Prostate gland (tissue), 2 donors: ENCODE results near the gene LMAN1L. TPM values are rescaled to one million over a fixed set of nuclear protein-coding genes. Genes with fewer than 3 reads are reported as not detected.

Experiments used
- DNase-seq: peaks from one replicate; pipeline ENCODE4 v3.0.0-alpha.2; 2019; ENCODE audit warnings: low spot score
- H3K27ac ChIP-seq, 2 donors: fragments of 200-600 bp; sonication (generic); 2 replicates each; pipeline ENCODE4 v1.5.1; 2017 to 2019
- H3K27me3 ChIP-seq: fragments of 200-600 bp; sonication (generic); replicated peaks from 2 replicates; pipeline ENCODE4 v1.5.1; 2019; ENCODE audit not compliant: insufficient read depth
- H3K36me3 ChIP-seq, 2 donors: fragments of 200-600 bp; sonication (generic); 1 replicate in 1 of 2; 2 replicates in 1 of 2; pipeline versions ENCODE4 v1.5.1 to v1.8.1; 2017 to 2019
- H3K4me1 ChIP-seq: fragments of 200-600 bp; sonication (generic); replicated peaks from 2 replicates; pipeline ENCODE4 v1.5.1; 2019
- H3K4me3 ChIP-seq, 2 donors: fragments of 200-600 bp; sonication (generic); 2 replicates each; pipeline ENCODE4 v1.5.1; 2017 to 2019
- H3K9me3 ChIP-seq: fragments of 200-600 bp; sonication (generic); 2 replicates; pipeline ENCODE4 v1.5.1; 2017
- CTCF ChIP-seq, 4 experiments: fragments of 200-600 bp in 2 of 4; fragments of 450-650 bp in 2 of 4; sonication (generic) in 2 of 4; IDR thresholded peaks; 1 replicate in 3 of 4; 2 replicates in 1 of 4; pipeline ENCODE4 v1.5.1; 2016 to 2019; ENCODE audit warnings: antibody characterized with exemption in 4 of 4, mild to moderate bottlenecking in 2 of 4, moderate library complexity in 2 of 4
- POLR2A ChIP-seq: fragments of 450-650 bp; IDR thresholded peaks from one replicate; pipeline ENCODE4 v1.6.1; 2016; ENCODE audit warnings: antibody characterized with exemption, mild to moderate bottlenecking
- POLR2AphosphoS5 ChIP-seq: sonication (generic); formaldehyde crosslinking; IDR thresholded peaks from one replicate; pipeline ENCODE4 v1.6.1; 2017; ENCODE audit warnings: antibody characterized with exemption
- WGBS: methylation state at CpG from one replicate; pipeline ENCODE4 v1.1.5; 2018; 5-methylcytosine and 5-hydroxymethylcytosine counted together
- intact Hi-C: fragments of 100-400 bp; cut with DNase I; formaldehyde crosslinking; loops from one replicate; pipeline ENCODE4 v1.14.2; 2022
- total RNA-seq, 2 donors: library from RNA; depleted of rRNA; stranded (reverse); fragments of >200 nt; gene quantifications; one replicate each; pipeline ENCODE4 v1.1.0, GENCODE V29; 2016

The LMAN1L gene
- total RNA-seq, 2 donors from 2014 or later: 219 to 229 TPM

- Histone ChIP-seq H3K4me3 (no peak overlapping the region), H3K36me3 (no peaks in the 10 kb centered on the region), H3K27ac (no peak overlapping the region), H3K27me3 (no peaks in the 10 kb centered on the region), H3K4me1 (peaks cover 10% of the 10 kb centered on the region), H3K9me3 (no peaks in the 10 kb centered on the region)
- 86% methylated on average over 9 of the region's 9 CpGs for WGBS
- intact Hi-C loops: loop anchor here (5.0 kb wide), 2 partner anchors 59 to 66 kb away; partner anchors contain the start of genes CSK and FAM219B
- TF ChIP-seq CTCF (IDR thresholded peaks at IDR 0.05) (no peak), POLR2AphosphoS5 (no peak), POLR2A (no peak)
- no peak for DNase-seq
These were observed 28.5 kb downstream of the LMAN1L start for GRCh38 chr15:74840851-74841775.

- intact Hi-C loops: loop anchor here (5.0 kb wide), 2 partner anchors 60 to 65 kb away; partner anchors contain the start of genes CSK and FAM219B
- H3K27me3 ChIP-seq: no peaks in the 10 kb centered on the region
- no peaks in the 10 kb centered on the region for H3K36me3 ChIP-seq
- 68% methylated on average over 14 of the region's 14 CpGs for WGBS
- H3K9me3 ChIP-seq: no peaks in the 10 kb centered on the region
- peaks cover 10% of the 10 kb centered on the region for H3K4me1 ChIP-seq
- H3K27ac ChIP-seq: no peak overlapping the region
- TF ChIP-seq POLR2A (no peak), POLR2AphosphoS5 (no peak), CTCF (IDR thresholded peaks at IDR 0.05) (no peak)
- no peak for DNase-seq
- H3K4me3 ChIP-seq: peak overlapping the region; percentile 88 to 95
These were observed 29.3 kb downstream of the LMAN1L start for GRCh38 chr15:74841891-74842373.

- no peaks in the 10 kb centered on the region for H3K9me3 ChIP-seq
- peak within 1 kb of the TSS; percentile 88 to 95 for H3K4me3 ChIP-seq
- intact Hi-C loops: loop anchor here (5.0 kb wide), 2 partner anchors 61 to 64 kb away; partner anchors contain the start of genes CSK and FAM219B
- no peaks in the 10 kb centered on the region for H3K27me3 ChIP-seq
- peaks cover 10% of the 10 kb centered on the region for H3K4me1 ChIP-seq
- H3K27ac ChIP-seq: peak within 1 kb of the TSS; percentile 89 to 94
- DNase-seq: peak; percentile 86
- WGBS: under 1% methylated on average over 31 of the region's 84 CpGs
- H3K36me3 ChIP-seq: no peaks in the 10 kb centered on the region
- peak; percentile 38 for TF ChIP-seq POLR2A
- peak; percentile 72 for TF ChIP-seq POLR2AphosphoS5
- peak; percentile 65 to 94 (median 82) for TF ChIP-seq CTCF (IDR thresholded peaks at IDR 0.05)
These were observed 30.2 kb downstream of the LMAN1L start, which contains the start of gene ULK3 for GRCh38 chr15:74842581-74843444. Gene ULK3, minus strand, starts transcription at chr15:74843156. Its CDS starts 51 bp downstream, at chr15:74843105.

- peaks cover 10% of the 10 kb centered on the region for H3K4me1 ChIP-seq
- DNase-seq: no peak
- intact Hi-C loops: loop anchor here (5.0 kb wide), 2 partner anchors 61 to 64 kb away; partner anchors contain the start of genes CSK and FAM219B
- H3K27me3 ChIP-seq: no peaks in the 10 kb centered on the region
- TF ChIP-seq POLR2AphosphoS5 (no peak), POLR2A (no peak), CTCF (IDR thresholded peaks at IDR 0.05) (no peak)
- H3K4me3 ChIP-seq: peak overlapping the region; percentile 88 to 95
- 14% methylated on average over 15 of the region's 18 CpGs for WGBS
- no peaks in the 10 kb centered on the region for H3K9me3 ChIP-seq
- peaks cover 0 to 3% of the 10 kb centered on the region in 2 donors for H3K36me3 ChIP-seq
- peak overlapping the region; percentile 89 to 94 for H3K27ac ChIP-seq
These were observed 30.8 kb downstream of the LMAN1L start for GRCh38 chr15:74843445-74843828.
